GM18502 (cell line): ENCODE measurements around the gene EML1.
A peak's percentile ranks its signal among the peaks of the same experiment; 100 is the strongest.

Source experiments
- ATAC-seq: cut with Tn5 transposase; IDR thresholded peaks from one replicate; pipeline ENCODE4 v1.9.1; 2021; ENCODE audit warnings: mild to moderate bottlenecking; ENCODE audit not compliant: unreplicated experiment, poor library complexity

The EML1 gene

GRCh38 chr14:99971087-99971940 is 178.1 kb downstream of the EML1 start:
- peak; percentile 73 for ATAC-seq

GRCh38 chr14:99971941-99972747 is 178.9 kb downstream of the EML1 start:
- peak; percentile 42 for ATAC-seq

DNA sequence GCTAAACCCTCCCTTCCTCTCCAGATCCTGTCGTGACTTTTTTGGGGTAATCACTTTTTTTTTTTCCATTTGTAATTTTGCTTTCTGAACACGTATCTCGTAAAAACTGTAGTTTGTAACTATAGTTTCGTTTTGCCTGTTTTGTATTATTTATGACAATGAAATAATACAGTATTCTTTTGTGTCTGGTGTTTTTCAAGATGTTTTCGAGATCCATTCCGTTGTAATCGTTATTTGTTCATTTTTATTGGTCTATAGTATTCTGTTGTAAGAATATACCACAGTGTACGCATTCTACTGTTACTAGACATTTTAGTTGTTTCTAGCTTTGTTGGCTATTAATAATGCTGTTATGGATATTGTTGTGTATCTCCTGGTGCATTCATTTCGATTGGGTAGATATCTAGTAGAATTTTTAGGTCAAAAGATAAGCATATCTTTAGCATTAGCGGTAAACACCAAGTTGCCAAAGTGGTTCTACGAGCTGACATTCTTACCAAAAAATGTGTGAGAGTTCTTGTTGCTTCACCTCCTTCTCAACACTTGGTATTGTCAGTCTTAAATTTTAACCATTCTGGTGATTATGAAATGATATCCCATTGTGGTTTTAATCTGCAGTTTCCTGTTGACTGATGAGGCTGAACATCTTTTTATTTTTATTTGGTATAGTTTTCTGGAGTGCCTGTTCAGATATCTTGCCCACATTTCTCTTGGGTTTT is 179.7 kb downstream of the EML1 start:
- no peak for ATAC-seq

DNA sequence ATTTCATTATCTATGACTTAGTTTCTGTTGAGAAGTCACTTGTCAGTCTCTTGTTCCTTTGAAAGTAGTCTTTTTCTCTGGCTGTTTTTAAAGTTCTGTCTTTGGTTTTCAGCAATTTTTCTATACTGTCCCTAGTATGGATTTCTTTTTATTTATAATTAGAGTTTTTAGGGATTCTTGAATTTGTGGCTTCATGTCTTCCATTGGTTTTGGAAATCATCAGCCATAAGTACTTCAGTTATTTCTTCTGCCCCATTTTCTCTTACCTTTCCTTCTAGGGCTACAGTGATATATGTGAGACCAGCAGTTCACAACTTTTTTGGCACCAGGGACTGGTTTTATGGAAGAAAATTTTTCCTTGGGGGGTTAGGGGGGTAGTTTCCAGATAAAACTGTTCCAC is 182.0 kb downstream of the EML1 start:
- no peak for ATAC-seq

GRCh38 chr14:99976021-99976420 is 182.8 kb downstream of the EML1 start:
- no peak for ATAC-seq

DNA sequence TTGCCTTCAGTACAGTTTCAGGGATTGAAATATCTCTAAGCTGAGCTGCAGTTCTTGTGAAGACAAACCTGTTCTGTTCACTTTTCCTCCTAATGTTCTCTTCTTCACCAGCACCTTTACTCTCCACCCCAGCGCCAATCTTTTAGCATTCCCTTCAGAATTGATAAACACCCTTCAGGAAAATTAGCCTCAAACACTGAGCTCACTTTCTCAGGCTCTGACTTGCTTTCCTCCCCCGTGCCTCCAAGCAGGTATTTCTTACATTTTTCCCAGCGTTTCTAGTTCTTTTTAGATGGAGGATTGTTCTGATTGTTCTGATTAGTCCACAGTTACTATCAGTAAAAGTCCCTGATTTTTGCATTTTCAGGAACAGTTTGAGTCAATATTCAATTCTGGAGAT is 183.5 kb downstream of the EML1 start:
- ATAC-seq: no peak

DNA sequence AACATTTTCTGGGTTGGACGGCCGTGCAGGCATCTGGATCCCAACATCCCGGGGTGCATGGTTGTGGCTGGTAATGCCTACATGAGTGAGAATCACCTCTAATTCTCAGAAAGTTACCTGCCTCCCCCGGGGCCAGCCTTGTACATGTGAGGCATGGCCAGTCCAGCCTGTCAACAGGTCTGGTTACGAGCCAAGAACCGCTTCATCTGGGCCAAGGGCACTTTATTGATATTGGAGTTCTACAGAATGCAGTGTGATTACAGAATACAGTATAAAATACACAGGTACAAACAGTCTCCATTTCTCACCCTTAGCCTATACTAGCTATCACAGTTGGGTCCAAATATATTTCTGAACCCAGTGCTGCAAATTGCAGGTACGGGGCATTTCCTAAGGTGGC is 187.1 kb downstream of the EML1 start:
- ATAC-seq: no peak

- ATAC-seq: no peak
Measured at GRCh38 chr14:99981806-99982205, 188.6 kb downstream of the EML1 start.

GRCh38 chr14:99982537-99983250 is 189.5 kb downstream of the EML1 start:
- ATAC-seq: peak; percentile 79

- no peak for ATAC-seq
Measured at GRCh38 chr14:99983251-99984015, 190.2 kb downstream of the EML1 start.

DNA sequence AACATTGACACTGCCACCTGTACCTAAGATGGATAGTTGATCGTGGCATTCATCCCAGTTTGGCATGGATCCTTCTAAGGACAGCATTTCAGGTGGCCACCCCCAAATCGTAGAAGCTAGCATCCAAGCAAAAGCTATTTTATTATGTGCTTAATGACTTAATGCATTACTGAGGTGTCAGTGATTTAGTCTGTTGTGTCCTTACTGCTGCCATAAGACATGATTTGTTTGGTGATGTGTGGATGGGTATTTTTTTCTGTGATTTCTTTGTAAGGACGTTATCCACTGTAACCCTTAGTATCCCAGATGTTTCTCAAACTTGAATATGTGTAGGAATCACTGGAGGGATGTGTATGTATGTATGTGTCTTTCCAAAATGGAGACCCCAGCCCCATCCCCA is 190.8 kb downstream of the EML1 start:
- no peak for ATAC-seq

- ATAC-seq: no peak
Measured at GRCh38 chr14:99986396-99986795, 193.2 kb downstream of the EML1 start.

GRCh38 chr14:99989032-99989431 is 195.8 kb downstream of the EML1 start:
- ATAC-seq: no peak

- ATAC-seq: no peak
Measured at GRCh38 chr14:99990268-99991170, 197.3 kb downstream of the EML1 start.

DNA sequence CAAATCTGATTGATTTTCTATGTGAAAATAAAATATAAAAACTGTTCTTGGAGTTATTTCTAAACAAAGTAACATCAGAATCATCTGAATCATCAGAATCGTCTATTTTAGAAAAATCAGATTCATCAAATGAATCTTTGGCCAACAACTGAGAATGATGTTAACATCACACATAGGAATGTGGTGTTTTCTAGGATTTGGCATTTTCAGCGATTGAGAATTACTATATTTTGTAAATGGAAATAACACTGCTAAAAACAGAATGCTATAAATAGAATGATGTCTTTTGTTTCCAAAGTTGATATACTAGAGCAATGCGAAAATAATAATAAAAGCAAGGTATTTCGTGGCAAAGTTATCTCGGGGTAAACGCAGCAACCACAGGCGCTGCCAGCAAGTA is 198.1 kb downstream of the EML1 start:
- no peak for ATAC-seq
